Loucy (cell line): Measurements from ENCODE around the gene ST14.

Experiments
- CTCF ChIP-seq: fragments of 200-600 bp; sonication (generic); conservative IDR thresholded peaks from 2 replicates; pipeline ENCODE4 v1.5.1; 2014; ENCODE audit warnings: mild to moderate bottlenecking, antibody characterized with exemption, low read length
- EZH2phosphoT487 ChIP-seq: fragments of 200-600 bp; IDR thresholded peaks from 2 replicates; pipeline ENCODE4 v1.6.1; 2018; ENCODE audit warnings: antibody characterized with exemption, mild to moderate bottlenecking, moderate library complexity, borderline replicate concordance

GRCh38 chr11:130188585-130189347, 29.2 kb downstream of the ST14 start:
- TF ChIP-seq CTCF (no peak), EZH2phosphoT487 (no peak)
